PC-9 (cell line): Measurements from ENCODE around the gene SCN1B. TPM values are rescaled to one million over a fixed set of nuclear protein-coding genes. Genes with fewer than 3 reads are reported as not detected.
"Not testable (repeated sequence)": the region's sequence is repeated elsewhere in the genome, so short reads cannot be mapped to it uniquely, and the experiment has no call there.

Source experiments
- BruUV-seq: library from RNA; stranded (reverse); fragments of 400-500 nt; replicated peaks from 2 replicates; lab custom pipeline; 2021; lab: Mats Ljungman, UMichigan
- CTCF ChIA-PET: fragments of 300-600 bp; sonication (Branson Sonifier 250); formaldehyde crosslinking; loops from one replicate; lab custom pipeline; 2022; ENCODE audit warnings: antibody characterized with exemption; lab: Charles Lee
- POLR2A ChIA-PET: fragments of 300-600 bp; sonication (Branson Sonifier 250); formaldehyde crosslinking; loops from one replicate; lab custom pipeline; 2022; ENCODE audit warnings: antibody characterized with exemption; ENCODE audit not compliant: unreplicated experiment; lab: Charles Lee
- DNase-seq, 2 experiments: peaks; one replicate each; pipeline versions ENCODE4 v3.0.0 to v3.0.0-alpha.2; 2015 to 2022; ENCODE audit warnings: mixed read lengths in 1 of 2
- H2AFZ ChIP-seq: fragments of 200-600 bp; sonication (generic); 2 replicates; pipeline ENCODE4 v1.8.1; 2017; ENCODE audit warnings: antibody characterized with exemption
- H3F3A ChIP-seq: fragments of 200-600 bp; sonication (generic); 2 replicates; pipeline ENCODE4 v1.8.1; 2017; ENCODE audit warnings: antibody characterized with exemption, mild to moderate bottlenecking, low read depth; ENCODE audit not compliant: insufficient read depth
- H3K27ac ChIP-seq: fragments of 200-600 bp; sonication (generic); 2 replicates; pipeline ENCODE4 v1.6.1; 2016; ENCODE audit warnings: mixed run types
- H3K27me3 ChIP-seq: fragments of 200-600 bp; sonication (generic); 2 replicates; pipeline ENCODE4 v1.6.1; 2016; ENCODE audit warnings: low read depth, mixed run types; ENCODE audit not compliant: insufficient read depth
- H3K36me3 ChIP-seq: fragments of 200-600 bp; sonication (generic); 2 replicates; pipeline ENCODE4 v1.6.1; 2016; ENCODE audit warnings: low read depth, mixed run types
- H3K4me1 ChIP-seq: fragments of 200-600 bp; sonication (generic); replicated peaks from 2 replicates; pipeline ENCODE4 v1.6.1; 2016; ENCODE audit warnings: mixed run types; ENCODE audit not compliant: insufficient read depth
- H3K4me2 ChIP-seq: fragments of 200-600 bp; sonication (generic); 2 replicates; pipeline ENCODE4 v1.6.1; 2017; ENCODE audit warnings: mixed run types
- H3K4me3 ChIP-seq: fragments of 200-600 bp; sonication (generic); 2 replicates; pipeline ENCODE4 v1.6.1; 2016; ENCODE audit warnings: mixed run types
- H3K79me2 ChIP-seq: fragments of 200-600 bp; sonication (generic); 2 replicates; pipeline ENCODE4 v1.6.1; 2017; ENCODE audit warnings: low read depth, mixed run types
- H3K9me2 ChIP-seq: fragments of 200-600 bp; sonication (generic); 2 replicates; pipeline ENCODE4 v1.8.1; 2017; ENCODE audit warnings: mild to moderate bottlenecking; ENCODE audit not compliant: insufficient read depth
- H3K9me3 ChIP-seq: fragments of 200-600 bp; sonication (generic); 2 replicates; pipeline ENCODE4 v1.8.1; 2016; ENCODE audit warnings: low read depth; ENCODE audit not compliant: insufficient read depth
- H4K20me1 ChIP-seq: fragments of 200-600 bp; sonication (generic); 2 replicates; pipeline ENCODE4 v1.8.1; 2017; ENCODE audit not compliant: insufficient read depth
- EZH2 ChIP-seq: fragments of 200-600 bp; sonication (generic); IDR thresholded peaks from 2 replicates; pipeline ENCODE4 v1.8.0; 2017; ENCODE audit warnings: antibody characterized with exemption, low read depth
- intact Hi-C: fragments of 100-400 bp; cut with micrococcal nuclease; formaldehyde crosslinking; loops from one replicate; pipeline ENCODE4 v1.10.0; 2022; ENCODE audit not compliant: unreplicated experiment
- total RNA-seq: library from RNA; stranded (reverse); gene quantifications from 2 replicates; pipeline ENCODE4 v1.2.3, GENCODE V29; 2021
- TF ChIP-seq, protein P1 (sequence below): fragments of 200-600 bp; sonication (generic); conservative IDR thresholded peaks from 2 replicates; pipeline ENCODE4 v1.6.1; 2017; ENCODE audit warnings: mixed run types, antibody characterized with exemption, mild to moderate bottlenecking, moderate library complexity

SCN1B gene
- total RNA-seq, 1 experiment from 2014 or later, result 2.4 TPM

GRCh38 chr19:35049456-35049855 lies 19.2 kb downstream of the SCN1B start:
- Histone ChIP-seq H3K4me3 (no peak overlapping the region), H3K27ac (no peak overlapping the region), H3F3A (peaks cover 12% of the 10 kb centered on the region; the same call in 1 of the 2 replicates), H3K4me1 (peaks cover 10% of the 10 kb centered on the region), H2AFZ (no peak overlapping the region), H3K9me3 (no peaks in the 10 kb centered on the region), H4K20me1 (no peaks in the 10 kb centered on the region), H3K4me2 (no peak overlapping the region), H3K79me2 (no peaks in the 10 kb centered on the region), H3K27me3 (no peaks in the 10 kb centered on the region), H3K36me3 (no peaks in the 10 kb centered on the region), H3K9me2 (no peaks in the 10 kb centered on the region)
- DNase-seq, result no peak
- intact Hi-C loops, result no loop called here
- no peak for TF ChIP-seq EZH2
- TF ChIP-seq, protein P1, sequence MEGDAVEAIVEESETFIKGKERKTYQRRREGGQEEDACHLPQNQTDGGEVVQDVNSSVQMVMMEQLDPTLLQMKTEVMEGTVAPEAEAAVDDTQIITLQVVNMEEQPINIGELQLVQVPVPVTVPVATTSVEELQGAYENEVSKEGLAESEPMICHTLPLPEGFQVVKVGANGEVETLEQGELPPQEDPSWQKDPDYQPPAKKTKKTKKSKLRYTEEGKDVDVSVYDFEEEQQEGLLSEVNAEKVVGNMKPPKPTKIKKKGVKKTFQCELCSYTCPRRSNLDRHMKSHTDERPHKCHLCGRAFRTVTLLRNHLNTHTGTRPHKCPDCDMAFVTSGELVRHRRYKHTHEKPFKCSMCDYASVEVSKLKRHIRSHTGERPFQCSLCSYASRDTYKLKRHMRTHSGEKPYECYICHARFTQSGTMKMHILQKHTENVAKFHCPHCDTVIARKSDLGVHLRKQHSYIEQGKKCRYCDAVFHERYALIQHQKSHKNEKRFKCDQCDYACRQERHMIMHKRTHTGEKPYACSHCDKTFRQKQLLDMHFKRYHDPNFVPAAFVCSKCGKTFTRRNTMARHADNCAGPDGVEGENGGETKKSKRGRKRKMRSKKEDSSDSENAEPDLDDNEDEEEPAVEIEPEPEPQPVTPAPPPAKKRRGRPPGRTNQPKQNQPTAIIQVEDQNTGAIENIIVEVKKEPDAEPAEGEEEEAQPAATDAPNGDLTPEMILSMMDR, result no peak
- POLR2A ChIA-PET, result interaction anchor here (0.5 kb wide), 1 partner anchor 270 kb away, joined by 3 read pairs; no protein-coding TSS in a partner anchor
- CTCF ChIA-PET, result no interaction called here
- no TSS peak for BruUV-seq

DNA sequence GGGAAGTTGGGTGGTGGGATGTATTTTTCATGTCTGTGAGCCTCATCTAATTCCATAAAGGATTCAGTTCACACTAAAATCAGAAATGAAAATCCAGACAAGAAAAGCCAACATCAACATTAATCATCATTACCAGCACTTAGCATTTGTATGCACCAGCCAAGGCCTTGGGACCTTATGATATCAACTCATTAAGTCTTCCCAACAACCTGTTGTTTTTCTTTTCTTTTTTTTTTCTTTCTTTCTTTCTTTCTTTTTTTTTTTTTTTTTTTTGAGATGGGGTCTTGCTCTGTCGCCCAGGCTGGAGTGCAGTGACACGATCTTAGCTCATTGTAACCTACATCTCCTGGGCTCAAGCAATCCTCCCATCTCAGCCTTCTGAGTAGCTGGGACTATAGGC lies 20.4 kb downstream of the SCN1B start:
- not testable (repeated sequence) for H3K27ac ChIP-seq

DNA sequence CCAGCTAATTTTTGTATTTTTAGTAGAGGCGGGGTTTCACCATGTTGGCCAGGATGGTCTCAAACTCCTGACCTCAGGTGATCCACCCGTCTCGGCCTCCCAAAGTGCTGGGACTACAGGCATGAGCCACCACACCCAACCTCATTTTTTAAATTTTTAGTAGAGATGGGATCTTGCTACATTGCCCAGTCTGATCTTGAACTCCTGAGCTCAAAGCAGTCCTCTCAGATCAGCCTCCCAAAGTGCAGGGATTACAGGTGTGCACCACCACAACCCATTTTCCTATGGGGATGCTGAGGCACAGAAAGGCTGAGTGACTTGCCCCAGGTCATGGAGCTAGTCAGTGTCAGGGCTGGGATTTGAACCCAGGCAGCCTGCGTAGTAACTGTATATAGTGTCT lies 21.0 kb downstream of the SCN1B start:
- Histone ChIP-seq H3K4me1 (peaks cover 10% of the 10 kb centered on the region), H3F3A (peaks cover 12% of the 10 kb centered on the region; the same call in 1 of the 2 replicates)
- H3K9me2 ChIP-seq, H3K79me2 ChIP-seq, H3K4me2 ChIP-seq, H3K9me3 ChIP-seq, DNase-seq, POLR2A ChIA-PET, H3K4me3 ChIP-seq, H3K36me3 ChIP-seq, intact Hi-C loops, H4K20me1 ChIP-seq, H3K27ac ChIP-seq, BruUV-seq, H2AFZ ChIP-seq, H3K27me3 ChIP-seq: not testable (repeated sequence)
- CTCF ChIA-PET, result interaction anchor here (0.7 kb wide), 1 partner anchor 19 kb away, joined by 4 read pairs; no protein-coding TSS in a partner anchor

More for the DNA sequence above, 20.4 kb downstream of the SCN1B start:
- H3K27me3 ChIP-seq, H3K9me3 ChIP-seq, H3K36me3 ChIP-seq, BruUV-seq, DNase-seq, H4K20me1 ChIP-seq, H3K79me2 ChIP-seq, H3K9me2 ChIP-seq, H2AFZ ChIP-seq, intact Hi-C loops, H3K4me2 ChIP-seq, POLR2A ChIA-PET, H3K4me3 ChIP-seq: not testable (repeated sequence)
- Histone ChIP-seq H3F3A (peaks cover 12% of the 10 kb centered on the region; the same call in 1 of the 2 replicates), H3K4me1 (peaks cover 10% of the 10 kb centered on the region)
- CTCF ChIA-PET, result interaction anchor here (0.7 kb wide), 1 partner anchor 20 kb away, joined by 4 read pairs; no protein-coding TSS in a partner anchor

DNA sequence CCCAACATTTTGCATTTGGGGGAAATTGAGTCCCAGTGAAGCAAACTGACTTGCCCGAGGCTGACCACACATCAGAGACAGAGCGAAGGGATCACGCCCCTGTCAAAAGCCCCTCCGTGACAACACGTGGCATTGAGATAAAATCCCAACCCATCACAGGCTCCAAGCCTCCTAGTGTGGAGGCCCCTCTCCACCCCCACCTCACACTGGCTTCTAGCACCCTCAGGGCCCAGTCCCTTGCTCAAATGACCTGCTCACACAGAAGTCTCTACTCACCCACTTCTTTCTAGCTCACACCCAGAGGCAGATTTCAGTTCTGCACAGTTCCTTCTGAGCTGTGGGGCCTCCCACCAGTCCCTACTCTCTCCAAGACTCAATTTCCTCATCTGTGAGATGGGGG lies 21.5 kb downstream of the SCN1B start:
- no peak overlapping the region for H2AFZ ChIP-seq
- intact Hi-C loops, result no loop called here
- H3K9me3 ChIP-seq, result no peaks in the 10 kb centered on the region
- no peak overlapping the region for H3K4me3 ChIP-seq
- H4K20me1 ChIP-seq, result no peaks in the 10 kb centered on the region
- H3F3A ChIP-seq, result peaks cover 12% of the 10 kb centered on the region; the same call in 1 of the 2 replicates
- no peaks in the 10 kb centered on the region for H3K36me3 ChIP-seq
- H3K4me1 ChIP-seq, result peaks cover 10% of the 10 kb centered on the region
- no peaks in the 10 kb centered on the region for H3K27me3 ChIP-seq
- DNase-seq, result no peak
- ChIA-PET POLR2A (no interaction called here), CTCF (no interaction called here)
- TF ChIP-seq, protein P1, result no peak
- TF ChIP-seq EZH2, result no peak
- H3K27ac ChIP-seq, result no peak overlapping the region
- no TSS peak for BruUV-seq
- no peak overlapping the region for H3K4me2 ChIP-seq
- H3K79me2 ChIP-seq, result no peaks in the 10 kb centered on the region
- no peaks in the 10 kb centered on the region for H3K9me2 ChIP-seq
